ENCODE results near the gene MVB12B. TPM values are rescaled to one million over a fixed set of nuclear protein-coding genes. Genes with fewer than 3 reads are reported as not detected.

Gene MVB12B
- total and polyA plus RNA-seq, 2 of the 8 experiments (the other 6 are each of a cell fraction or from before 2014, with no cell fraction given), result 2.6 to 5.0 TPM

DNA sequence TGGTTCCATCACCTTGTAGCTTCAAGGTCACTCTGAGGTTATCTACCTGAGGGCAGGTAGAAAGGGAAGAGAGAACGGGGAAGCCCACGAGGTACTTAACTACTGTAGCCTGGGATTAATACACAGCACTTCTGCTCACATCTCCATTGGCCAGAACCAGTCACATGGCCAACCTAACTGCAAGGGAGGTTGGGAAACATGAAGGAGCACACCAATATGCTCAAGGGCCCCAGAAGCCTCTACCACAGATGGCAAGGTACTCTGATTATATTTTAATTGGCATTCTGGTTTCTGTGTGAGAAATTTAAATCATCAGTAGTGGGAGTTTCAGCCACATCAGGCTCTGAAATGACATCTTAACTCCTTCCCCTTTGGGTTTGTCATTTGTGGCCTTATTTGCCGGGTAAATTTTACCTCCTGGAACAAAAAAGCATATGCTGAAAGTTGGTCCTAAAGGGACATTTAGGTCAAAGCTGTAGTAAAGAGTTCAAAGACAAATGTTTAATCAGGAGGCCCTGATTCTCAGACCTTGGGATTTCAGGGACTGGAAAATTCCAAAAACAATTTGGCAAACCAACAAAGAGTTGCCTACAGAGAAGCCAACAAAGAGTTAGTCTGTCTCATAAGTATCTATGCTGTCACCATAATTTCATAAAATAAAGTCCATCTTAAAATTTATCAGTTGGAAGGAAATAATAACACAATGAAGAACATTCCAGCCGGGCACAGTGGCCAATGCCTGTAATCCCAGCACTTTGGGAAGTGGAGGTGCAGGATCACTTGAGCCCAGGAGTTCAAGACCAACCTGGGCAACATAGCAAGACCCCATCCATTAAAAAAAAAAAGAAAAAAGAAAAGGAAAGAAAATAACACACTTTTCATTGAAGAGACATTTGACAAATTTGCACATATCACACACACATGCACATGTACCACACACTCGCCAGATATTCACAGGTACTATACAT is 13.8 kb upstream of the MVB12B start:
- no peak overlapping the region for H3K27ac ChIP-seq (ENCODE audit: low read depth, low read length)
- no peak overlapping the region for H3K4me3 ChIP-seq (ENCODE audit: extremely low read depth in 1 of 4, insufficient read depth in 2 of 4, low read depth in 3 of 4, low read length in 4 of 4)
- no peak overlapping the region for H3K4me2 ChIP-seq (ENCODE audit: insufficient read depth in 1 of 2, low read depth in 2 of 2, low read length in 2 of 2)
- H4K5ac ChIP-seq (ENCODE audit: insufficient read length, low read depth, low read length), result no peak overlapping the region
- no peak overlapping the region for H4K91ac ChIP-seq (replicated peaks; ENCODE audit: insufficient read length, low read length)
- no peak overlapping the region for H2BK15ac ChIP-seq (ENCODE audit: low read length)
- no peak overlapping the region for H3K9ac ChIP-seq (replicated peaks in 1 of 4; ENCODE audit: extremely low read depth in 1 of 4, low read depth in 3 of 4, low read length in 3 of 4)
- no peaks in the 10 kb centered on the region for H3K9me3 ChIP-seq (ENCODE audit: insufficient read depth in 2 of 2, low read depth in 1 of 2, low read length in 1 of 2)
- H3K56ac ChIP-seq (replicated peaks; ENCODE audit: insufficient read length, low read depth, low read length), result no peak overlapping the region
- no peaks in the 10 kb centered on the region for H3K27me3 ChIP-seq (replicated peaks in 1 of 4; ENCODE audit: control insufficient read depth in 3 of 4, extremely low read depth in 1 of 4, insufficient read depth in 3 of 4, low read length in 3 of 4)
- DNase-seq (ENCODE audit: low read depth in 1 of 2, low spot score in 2 of 2) (no peak), FAIRE-seq (no peak)
- H4K20me1 ChIP-seq (replicated peaks in 1 of 2; ENCODE audit: control insufficient read depth in 1 of 2, insufficient read depth in 2 of 2, low read length in 2 of 2), result no peaks in the 10 kb centered on the region
- no peak overlapping the region for H2AFZ ChIP-seq (ENCODE audit: low read length)
- no peak overlapping the region for H2BK12ac ChIP-seq (ENCODE audit: low read depth, low read length)
- no peak overlapping the region for H3K4ac ChIP-seq (replicated peaks; ENCODE audit: insufficient read length, low read depth, low read length)
- no peak for TF ChIP-seq SIRT6 (IDR thresholded peaks at IDR 0.05; ENCODE audit: low read length)
- no peak for TF ChIP-seq PHF8 (conservative IDR thresholded peaks at IDR 0.05; ENCODE audit: low read depth, low read length)
- no peak for TF ChIP-seq TBP (IDR thresholded peaks at IDR 0.05; ENCODE audit: low read depth, low read length)
- no peak for TF ChIP-seq BCL11A (IDR thresholded peaks at IDR 0.05; ENCODE audit: low read depth in 2 of 2, low read length in 2 of 2)
- no peak for TF ChIP-seq FOSL1 (IDR thresholded peaks at IDR 0.05; ENCODE audit: insufficient read depth, low read depth, low read length)
- TF ChIP-seq SIX5 (IDR thresholded peaks at IDR 0.05; ENCODE audit: low read depth, low read length), result no peak
- no peak for TF ChIP-seq CEBPB (IDR thresholded peaks at IDR 0.05; ENCODE audit: low read depth, low read length)
- no peak for TF ChIP-seq POLR2A (IDR thresholded peaks at IDR 0.05; ENCODE audit: control extremely low read depth in 1 of 2, low read depth in 2 of 2, low read length in 2 of 2)
- no peak for TF ChIP-seq POU5F1 (IDR thresholded peaks at IDR 0.05; ENCODE audit: low read depth, low read length)
- TF ChIP-seq EGR1 (IDR thresholded peaks at IDR 0.05; ENCODE audit: borderline replicate concordance, low read depth, low read length), result no peak
- TF ChIP-seq GABPA (IDR thresholded peaks at IDR 0.05; ENCODE audit: borderline replicate concordance, insufficient read depth, low read length), result no peak
- no peak overlapping the region for H3K18ac ChIP-seq (ENCODE audit: extremely low read depth, low read length)
- H3K36me3 ChIP-seq (ENCODE audit: control insufficient read depth in 2 of 4, insufficient read depth in 4 of 4, low read length in 3 of 4), result no peaks in the 10 kb centered on the region
- peaks cover 0 to 3% (median 0%) of the 10 kb centered on the region in 4 experiments; a peak in 1 of 7 replicates for H3K4me1 ChIP-seq (replicated peaks in 1 of 4; ENCODE audit: control insufficient read depth in 3 of 4, insufficient read depth in 4 of 4, low read length in 3 of 4)
- ChIA-PET POLR2A (ENCODE audit: partially characterized antibody) (no interaction called here), CTCF (ENCODE audit: partially characterized antibody) (interaction anchor here (1.0 to 2.5 kb wide), 4 partner anchors 9 to 85 kb away, joined by 5 to 11 read pairs (median 8); no protein-coding TSS in a partner anchor)
- no peak overlapping the region for H2AK5ac ChIP-seq (ENCODE audit: low read depth, low read length)
- no peaks in the 10 kb centered on the region for H3K23me2 ChIP-seq (ENCODE audit: low read depth, low read length)
- no peak overlapping the region for H3K23ac ChIP-seq (ENCODE audit: insufficient read length)
- no peak overlapping the region for H2BK120ac ChIP-seq (replicated peaks; ENCODE audit: low read depth, low read length)
- H2BK20ac ChIP-seq (ENCODE audit: low read length), result no peak overlapping the region
- no peaks in the 10 kb centered on the region for H3K79me1 ChIP-seq (ENCODE audit: low read depth, low read length)
- H3K14ac ChIP-seq (ENCODE audit: insufficient read length), result no peak overlapping the region
- H4K8ac ChIP-seq (ENCODE audit: extremely low read depth, insufficient read depth, low read length), result no peak overlapping the region
- H3K79me2 ChIP-seq (ENCODE audit: control insufficient read depth in 1 of 2, insufficient read depth in 2 of 2, low read length in 2 of 2), result no peaks in the 10 kb centered on the region
- WGBS, 2 experiments (ENCODE audit: extremely low coverage in 1 of 2, insufficient coverage in 1 of 2, insufficient read length in 1 of 2, insufficient replicate concordance in 2 of 2, low coverage in 1 of 2, low lambda C conversion rate in 2 of 2, missing lambda C conversion rate in 1 of 2), result 89% methylated on average over 5 of the region's 5 CpGs; no CpG with 5 or more reads in 1 of the 2 experiments
- no peak overlapping the region for H2BK5ac ChIP-seq (ENCODE audit: low read depth, low read length)
